ENCODE data around the gene PI4KB.
"Not testable (repeated sequence)": the region's sequence is repeated elsewhere in the genome, so short reads cannot be mapped to it uniquely, and the experiment has no call there.

Gene PI4KB

GRCh38 chr1:151327223-151327902 is at the start of gene PI4KB:
Gene PI4KB (minus strand): TSS chr1:151327416. CDS start chr1:151316481, 10,935 bp downstream.
- DNase-seq (ENCODE audit: low spot score) = peak; percentile 98

- no peak for DNase-seq (ENCODE audit: low spot score)
Observed at GRCh38 chr1:151373196-151373595, 46.0 kb upstream of the PI4KB start.

- DNase-seq (ENCODE audit: low spot score) = peak; percentile 78
Observed at GRCh38 chr1:151372058-151372934, 45.1 kb upstream of the PI4KB start, which contains the start of gene SELENBP1. Gene SELENBP1 (minus strand): TSS chr1:151372705. CDS start chr1:151372641, 64 bp downstream.

- peak; percentile 70 for DNase-seq (ENCODE audit: low spot score)
Observed at GRCh38 chr1:151371370-151372057, 44.3 kb upstream of the PI4KB start.

GRCh38 chr1:151370211-151370911 is 43.1 kb upstream of the PI4KB start:
- peak; percentile 34 for DNase-seq (ENCODE audit: low spot score)

- no peak for DNase-seq (ENCODE audit: low spot score)
Observed at GRCh38 chr1:151369621-151370048, 42.4 kb upstream of the PI4KB start.

- no peak for DNase-seq (ENCODE audit: low spot score)
Observed at GRCh38 chr1:151369302-151369610, 42.0 kb upstream of the PI4KB start.

- DNase-seq (ENCODE audit: low spot score) = no peak
Observed at GRCh38 chr1:151368393-151369301, 41.4 kb upstream of the PI4KB start.

DNA sequence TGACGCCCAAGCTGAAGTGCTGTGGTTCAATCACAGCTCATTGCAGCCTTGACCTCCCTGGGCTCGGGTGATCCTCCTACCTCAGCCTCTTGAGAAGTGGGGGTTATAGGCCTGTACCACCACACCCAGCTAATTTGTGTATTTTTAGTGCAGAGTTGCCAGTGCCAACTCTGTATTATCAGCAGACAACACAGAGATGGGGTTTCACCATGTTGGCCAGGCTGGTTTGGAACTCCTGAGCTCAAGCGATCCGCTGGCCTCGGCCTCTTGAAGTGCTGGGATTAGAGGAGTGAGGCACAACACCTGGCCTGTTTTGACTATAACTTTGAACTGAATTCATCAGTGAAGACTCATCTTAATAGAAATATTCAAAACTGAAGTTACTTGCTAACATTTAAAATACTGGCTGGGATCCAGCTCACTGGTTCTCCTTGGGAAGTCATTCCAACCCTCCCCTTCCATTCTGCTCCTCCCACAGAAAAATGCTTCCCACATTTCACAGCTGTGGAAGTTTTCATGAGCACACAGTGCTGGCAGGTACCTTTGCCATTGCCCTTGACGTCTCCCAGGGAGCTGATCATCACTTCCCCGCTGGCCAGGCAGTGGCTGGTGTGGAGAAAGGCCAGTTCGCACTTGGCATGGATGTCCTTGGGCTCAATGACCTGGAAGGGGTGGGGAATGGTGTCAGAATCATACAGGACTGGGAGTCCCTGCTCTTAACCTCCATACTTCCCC is 40.6 kb upstream of the PI4KB start:
- peak; percentile 17 for DNase-seq (ENCODE audit: low spot score)

DNA sequence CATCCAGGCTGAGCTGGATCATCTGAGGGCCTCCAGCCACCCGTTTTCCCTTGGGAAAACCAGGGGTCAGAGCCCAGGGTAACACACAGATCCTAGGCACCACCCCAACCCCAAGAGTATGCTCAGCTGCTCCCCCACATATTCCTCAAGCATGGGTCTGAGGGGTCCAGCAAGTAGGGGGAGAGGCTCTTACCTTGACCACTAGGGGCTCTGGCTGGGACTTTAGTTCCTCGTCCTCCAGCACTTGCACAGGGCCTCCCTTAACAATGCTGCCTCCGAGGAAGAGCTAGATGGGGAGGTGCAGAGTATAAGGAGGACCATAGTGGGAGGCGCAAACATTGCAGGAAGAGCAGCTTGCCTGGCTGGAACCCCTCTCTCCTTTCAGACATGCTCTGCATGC is 37.8 kb upstream of the PI4KB start:
- no peak for DNase-seq (ENCODE audit: low spot score)

DNA sequence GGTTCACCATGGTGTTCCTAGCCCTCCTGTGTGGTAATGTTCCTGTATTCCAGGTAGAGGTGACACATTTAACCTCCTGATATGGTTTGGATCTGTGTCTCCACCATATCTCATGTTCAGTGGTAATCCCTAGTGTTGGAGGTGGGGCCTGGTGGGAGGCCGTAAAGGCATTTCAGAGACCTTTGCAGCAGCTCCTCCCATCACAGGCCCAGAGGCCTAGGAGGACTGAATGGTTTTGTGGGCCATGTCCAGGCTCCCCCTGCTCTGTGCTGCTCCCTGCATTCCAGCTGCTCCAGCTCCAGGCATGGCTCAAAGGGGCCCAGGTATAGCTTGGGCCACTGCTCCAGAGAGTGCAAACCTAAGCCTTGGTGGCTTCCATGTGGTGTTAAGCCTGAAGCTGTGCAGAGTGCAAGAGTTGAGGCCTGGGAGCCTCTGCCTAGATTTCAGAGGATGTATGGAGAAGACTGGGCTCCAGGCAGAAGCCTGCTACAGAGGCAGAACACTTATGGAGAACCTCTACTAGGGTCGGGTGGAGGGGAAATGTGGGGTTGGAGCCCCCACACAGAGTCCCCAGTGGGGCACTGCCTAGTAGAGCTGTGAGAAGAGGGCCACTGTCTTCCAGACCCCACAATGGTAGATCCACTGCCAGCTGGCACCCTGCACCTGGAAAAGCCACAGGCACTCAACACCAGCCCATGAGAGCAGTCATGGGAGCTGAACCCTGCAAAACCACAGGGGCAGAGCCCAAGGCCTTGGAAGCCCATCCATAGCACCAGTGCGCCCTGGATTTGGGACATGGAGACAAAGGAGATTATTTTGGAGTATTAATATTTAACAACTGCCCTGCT is 35.3 kb upstream of the PI4KB start:
- no peak for DNase-seq (ENCODE audit: low spot score)

DNA sequence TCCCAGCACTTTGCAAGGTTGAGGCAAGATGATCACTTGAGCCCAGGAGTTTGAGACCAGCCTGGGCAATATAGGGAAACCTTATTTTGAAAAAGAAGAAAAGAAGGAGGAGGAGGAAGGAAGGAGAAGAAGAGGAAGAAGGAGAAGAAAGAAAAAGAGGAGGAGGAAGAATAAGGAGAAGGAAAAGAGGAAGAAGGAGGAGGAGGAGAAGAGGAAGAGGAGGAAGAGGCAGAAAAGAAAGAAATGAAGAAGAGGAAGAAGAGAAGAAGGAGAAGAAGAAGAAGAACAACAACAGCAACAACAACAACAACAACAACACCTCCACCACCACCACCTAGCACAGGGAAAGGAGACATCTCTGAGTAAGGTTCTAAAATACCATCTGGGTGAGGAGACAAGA is 34.7 kb upstream of the PI4KB start:
- DNase-seq (ENCODE audit: low spot score) = no peak

DNA sequence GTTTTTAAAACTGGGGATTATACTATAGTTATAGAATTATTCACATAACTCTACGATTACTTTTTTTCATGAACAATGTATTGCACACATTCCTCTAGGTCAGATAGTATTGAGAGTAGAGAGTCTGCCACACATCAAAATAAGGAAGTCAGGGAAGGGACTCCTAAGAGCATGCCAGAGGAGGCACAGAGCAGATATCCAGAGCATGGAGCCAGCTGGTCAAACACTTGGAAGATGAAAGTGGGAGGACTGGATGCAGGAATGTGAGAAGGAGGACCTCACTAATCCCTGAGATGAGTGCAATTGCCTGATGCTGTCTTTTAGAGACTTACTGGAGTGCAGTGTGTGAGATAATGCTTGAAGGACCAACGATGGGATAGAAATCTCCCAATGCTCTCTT is 29.5 kb upstream of the PI4KB start:
- no peak for DNase-seq (ENCODE audit: low spot score)

- no peak for DNase-seq (ENCODE audit: low spot score)
Observed at GRCh38 chr1:151352021-151352718, 25.0 kb upstream of the PI4KB start.

- DNase-seq (ENCODE audit: low spot score) = not testable (repeated sequence)
Observed at GRCh38 chr1:151350323-151350722, 23.1 kb upstream of the PI4KB start.

GRCh38 chr1:151347523-151348246 is 20.5 kb upstream of the PI4KB start:
- DNase-seq (ENCODE audit: low spot score) = no peak

DNA sequence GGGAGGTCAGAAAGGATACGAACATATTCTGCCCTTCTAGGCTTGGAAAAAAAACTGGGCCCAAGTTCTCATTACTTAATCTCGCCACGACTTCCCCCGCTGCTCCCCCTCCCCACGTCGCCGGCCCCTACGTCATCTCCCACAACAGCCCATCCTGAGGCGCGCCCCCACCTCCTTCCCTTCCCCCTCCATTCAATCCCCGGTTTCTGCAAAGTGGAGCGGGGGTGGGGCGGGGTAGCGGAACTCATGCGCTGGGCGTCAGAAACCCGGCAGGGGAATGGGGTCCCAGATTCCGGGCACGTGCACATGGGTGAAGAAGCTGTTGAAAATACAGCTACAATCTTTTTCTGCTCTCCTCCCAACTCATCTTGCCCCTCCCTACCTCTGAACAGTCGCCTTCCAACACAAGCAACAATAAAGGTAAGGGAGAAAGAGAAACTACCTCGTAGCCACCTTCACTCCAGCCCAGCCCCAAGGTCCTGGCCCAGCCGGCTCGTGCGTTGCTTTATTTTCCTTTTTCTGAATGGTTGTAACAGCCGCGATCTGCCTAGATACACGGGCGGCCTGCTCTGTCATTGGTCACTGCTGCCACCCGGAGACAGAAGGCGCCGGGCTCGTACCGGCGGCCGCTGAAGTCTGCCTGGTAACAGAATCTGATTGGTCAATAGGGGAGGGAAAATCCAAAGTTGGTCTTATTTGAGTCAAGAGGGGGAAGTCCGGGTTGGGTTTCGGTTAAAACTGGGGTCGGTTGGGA is 19.7 kb upstream of the PI4KB start, which contains the start of gene RFX5:
TSS of gene RFX5 (minus strand) at position 484 of the 754 bp plus-strand sequence. CDS start 932 bp downstream, outside the sequence.
- DNase-seq (ENCODE audit: low spot score) = peak; percentile 98
